HG03280 (cell line): ENCODE data around the gene SAMD7.
A peak's percentile ranks its signal among the peaks of the same experiment; 100 is the strongest.

ENCODE experiments used
- ATAC-seq: cut with Tn5 transposase; IDR thresholded peaks from one replicate; pipeline ENCODE4 v1.9.1; 2021; ENCODE audit warnings: mild to moderate bottlenecking, moderate library complexity; ENCODE audit not compliant: unreplicated experiment

SAMD7 gene

GRCh38 chr3:169911272-169911671 is at the start of gene SAMD7:
Gene SAMD7 (plus strand): TSS chr3:169911572. CDS start chr3:169919499, 7,927 bp downstream.
- no peak for ATAC-seq

DNA sequence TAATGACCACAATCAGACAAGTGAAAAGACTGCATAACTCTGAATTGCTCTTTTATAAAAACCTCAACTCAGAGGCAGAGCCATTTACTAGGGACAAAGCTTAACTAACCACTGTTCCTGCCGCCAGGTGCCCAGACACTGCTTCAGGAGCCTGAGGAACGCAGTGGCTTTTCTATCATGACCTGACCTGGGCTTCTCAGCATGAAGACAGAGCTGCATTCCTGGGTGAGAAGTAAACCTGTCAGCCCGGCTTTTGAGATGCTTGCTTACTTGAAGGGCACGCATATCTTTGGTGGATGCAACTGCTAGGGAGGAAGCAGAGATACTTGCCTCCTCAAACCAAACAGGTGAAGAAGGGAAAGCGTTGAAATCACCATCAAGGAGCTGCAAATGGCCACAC is 49.5 kb upstream of the SAMD7 start:
- no peak for ATAC-seq

DNA sequence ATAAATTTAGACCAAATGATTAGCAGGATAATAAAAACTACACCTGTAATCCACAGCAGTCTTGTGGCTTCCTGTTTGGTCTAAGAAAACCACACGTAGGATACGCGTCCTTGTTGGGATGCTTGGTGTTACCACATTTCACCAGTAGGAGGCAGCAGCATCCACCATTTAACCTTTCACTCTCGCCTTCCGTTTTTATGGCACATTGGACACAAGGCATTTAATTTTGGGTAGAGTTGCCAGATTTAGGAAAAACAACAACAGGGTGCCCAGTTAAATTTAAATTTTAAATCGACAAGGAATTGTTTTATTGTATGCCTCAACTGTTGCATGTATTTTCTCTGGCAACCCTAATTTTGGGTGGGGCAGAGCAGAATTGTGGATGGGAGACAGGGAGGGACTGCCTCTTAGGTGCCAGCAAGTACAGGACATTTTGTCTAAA is 47.9 kb upstream of the SAMD7 start:
- ATAC-seq, result peak; percentile 67

GRCh38 chr3:169864270-169864669 is 47.1 kb upstream of the SAMD7 start:
- no peak for ATAC-seq

- ATAC-seq, result no peak
Observed at GRCh38 chr3:169865176-169865767, 46.1 kb upstream of the SAMD7 start.

GRCh38 chr3:169867584-169868210 is 43.7 kb upstream of the SAMD7 start:
- no peak for ATAC-seq

GRCh38 chr3:169868369-169868768 is 43.0 kb upstream of the SAMD7 start:
- ATAC-seq, result no peak

DNA sequence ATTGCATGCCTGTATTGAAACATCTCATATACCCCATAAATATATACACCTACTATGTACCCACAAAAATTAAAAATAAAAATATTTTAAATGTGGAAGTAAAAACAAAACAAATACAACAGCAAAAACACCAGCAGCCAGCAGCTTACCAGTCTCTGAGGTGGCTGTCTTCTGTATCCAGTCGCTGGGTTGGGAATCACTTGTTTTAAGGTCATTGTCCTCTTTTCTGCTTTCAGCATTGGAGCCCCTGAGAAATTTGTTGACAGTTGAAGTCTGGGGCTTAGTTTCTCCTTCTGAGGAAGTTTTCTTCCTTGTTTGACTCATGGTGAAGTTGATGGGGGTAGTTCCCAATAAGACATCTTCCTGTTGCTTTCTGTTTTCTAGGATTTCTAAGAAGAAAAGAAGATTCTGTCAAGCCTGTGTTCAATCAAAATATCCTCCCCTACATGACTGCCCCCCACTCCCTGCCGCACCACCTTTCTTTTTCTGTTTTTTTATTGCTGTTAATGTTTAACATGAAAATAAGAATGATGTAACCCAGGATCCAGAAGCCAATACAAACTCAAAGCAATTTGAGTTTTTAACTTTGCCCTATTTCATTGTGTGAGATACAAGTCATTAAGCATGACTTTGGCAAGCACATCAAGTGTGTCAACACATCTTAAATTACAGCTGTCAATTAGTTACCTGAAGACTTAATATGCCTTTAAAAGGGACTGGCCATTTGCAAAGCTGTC is 41.7 kb upstream of the SAMD7 start, which contains the start of gene LRRC31:
Gene LRRC31, minus strand, starts transcription at position 452 of the 737 bp plus-strand sequence. Its CDS starts 128 bp downstream, at position 324.
- ATAC-seq, result no peak

GRCh38 chr3:169871129-169871886 is 40.1 kb upstream of the SAMD7 start:
- ATAC-seq, result no peak

GRCh38 chr3:169879013-169879557 is 32.3 kb upstream of the SAMD7 start:
- ATAC-seq, result no peak

- no peak for ATAC-seq
Observed at GRCh38 chr3:169879845-169880575, 31.4 kb upstream of the SAMD7 start.

DNA sequence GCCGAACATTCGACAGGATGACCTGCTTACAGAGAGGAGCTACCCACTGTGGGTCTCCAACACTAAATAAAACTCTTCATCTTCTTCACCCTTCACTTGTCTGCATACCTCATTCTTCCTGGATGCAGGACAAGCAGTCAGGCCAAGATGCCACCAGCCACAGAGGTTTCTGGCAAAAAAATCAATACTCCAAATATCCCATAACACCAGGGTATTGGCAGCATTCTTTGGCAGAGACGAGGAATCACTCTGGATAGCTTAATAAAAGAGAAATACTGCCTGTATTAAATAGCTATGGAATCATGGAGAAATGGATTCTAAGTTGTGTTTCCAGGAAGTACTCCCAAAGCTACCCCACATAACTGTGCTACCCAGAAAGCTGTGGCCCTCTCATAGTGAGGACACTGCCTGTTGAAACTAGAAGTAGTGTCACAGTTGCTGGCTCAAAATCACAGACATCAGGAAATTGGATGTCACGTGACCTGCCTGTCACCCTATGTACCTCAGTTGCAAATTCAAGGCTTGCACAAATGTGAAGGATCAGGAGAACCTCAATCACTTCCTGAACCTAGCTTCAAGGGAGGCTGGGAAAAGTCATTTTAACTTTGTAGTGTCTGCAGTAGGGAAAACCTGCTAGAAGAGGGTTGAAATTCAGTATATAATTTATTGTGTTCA is 30.7 kb upstream of the SAMD7 start:
- ATAC-seq, result no peak

- ATAC-seq, result no peak
Observed at GRCh38 chr3:169886671-169887070, 24.7 kb upstream of the SAMD7 start.

- ATAC-seq, result no peak
Observed at GRCh38 chr3:169891886-169892285, 19.5 kb upstream of the SAMD7 start.

DNA sequence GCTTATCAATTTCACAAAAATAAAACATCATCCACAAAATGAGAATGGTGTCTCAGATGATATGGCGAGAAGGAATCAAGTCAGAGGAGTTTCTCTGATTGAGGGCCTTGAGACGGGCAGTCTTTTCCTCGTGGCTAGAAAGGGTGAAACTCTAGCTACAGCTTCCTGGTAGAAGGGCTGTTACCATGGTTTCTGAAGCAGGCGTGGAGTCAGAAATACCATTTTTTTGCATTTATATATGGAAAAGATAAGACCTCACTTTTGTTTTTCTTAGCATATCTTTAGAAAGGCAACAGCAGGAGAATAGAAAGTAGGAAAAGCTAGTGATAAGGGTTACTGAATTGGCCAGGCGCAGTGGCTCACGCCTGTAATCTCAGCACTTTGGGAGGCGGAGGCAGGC is 17.3 kb upstream of the SAMD7 start:
- no peak for ATAC-seq

DNA sequence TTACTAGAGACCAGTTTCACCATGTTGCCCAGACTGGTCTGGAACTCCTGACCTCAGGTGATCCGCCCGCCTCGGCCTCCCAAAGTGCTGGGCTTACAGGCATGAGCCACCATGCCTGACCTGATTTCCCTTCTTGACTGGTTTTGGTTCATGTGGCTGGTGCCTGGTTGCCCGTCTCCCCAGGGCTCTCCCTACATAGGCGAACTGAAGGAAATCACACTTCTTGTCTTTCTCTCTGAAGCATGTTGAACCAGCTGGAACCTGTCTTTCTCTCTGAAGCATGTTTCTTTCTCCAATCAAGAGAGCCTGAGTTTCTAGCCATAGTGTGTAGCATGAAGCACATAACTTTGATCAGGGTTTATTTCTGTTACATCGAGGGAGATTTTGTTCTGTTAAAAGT is 16.3 kb upstream of the SAMD7 start:
- ATAC-seq, result no peak

DNA sequence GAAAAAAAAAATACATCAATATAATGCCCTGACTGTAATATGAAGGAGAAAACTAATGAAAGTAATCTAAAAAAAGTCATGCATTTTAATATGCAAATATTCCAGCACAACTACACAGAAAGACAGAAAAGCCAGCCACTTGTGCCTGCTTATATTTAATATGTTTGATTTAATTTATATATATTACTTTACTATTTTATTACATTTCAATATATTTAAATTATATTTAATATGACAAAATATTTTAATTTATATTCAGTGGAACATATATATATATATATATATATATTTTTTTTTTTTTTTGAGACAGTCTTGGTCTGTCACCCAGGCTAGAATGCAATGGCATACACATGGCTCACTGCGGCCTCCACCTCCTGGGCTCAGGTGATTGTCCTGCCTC is 14.1 kb upstream of the SAMD7 start:
- no peak for ATAC-seq

- ATAC-seq, result no peak
Observed at GRCh38 chr3:169901453-169901852, 9.9 kb upstream of the SAMD7 start.

DNA sequence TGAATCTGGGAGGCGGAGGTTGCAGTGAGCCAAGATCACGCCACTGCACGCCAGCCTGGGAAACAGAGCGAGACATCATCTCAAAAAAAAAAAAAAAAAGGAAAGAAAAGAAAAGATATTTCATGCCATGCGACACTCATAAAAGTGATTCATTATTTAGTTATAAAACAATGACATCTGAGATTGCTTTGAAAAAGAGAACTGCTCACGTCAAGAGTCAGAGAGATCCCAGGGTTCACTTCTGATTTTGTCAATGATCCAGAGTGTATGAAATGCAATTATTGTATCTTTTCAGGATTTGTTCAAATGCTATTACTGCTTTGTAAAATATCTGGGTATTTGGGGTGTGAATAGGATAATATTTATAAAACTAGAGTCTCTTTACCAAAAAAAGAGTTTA is 6.0 kb upstream of the SAMD7 start:
- ATAC-seq, result no peak

DNA sequence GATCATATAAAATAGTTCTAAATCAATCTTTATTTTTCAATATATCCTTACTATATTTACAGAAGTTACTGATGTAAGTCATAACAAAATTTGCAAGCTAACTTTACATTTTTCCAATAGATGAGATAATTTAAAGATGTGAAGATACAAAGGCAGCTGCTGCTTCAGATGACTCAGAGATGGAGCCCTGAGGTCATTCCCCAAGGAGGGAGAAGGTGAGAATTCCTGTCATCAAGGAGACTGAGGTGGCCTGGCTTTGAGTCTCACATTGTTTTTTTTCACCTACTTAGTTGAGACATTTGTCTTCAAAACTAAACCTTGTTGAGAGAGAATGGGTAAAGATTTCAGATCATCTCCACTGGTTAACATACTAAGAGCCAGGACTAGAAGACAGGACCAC is 3.9 kb upstream of the SAMD7 start:
- no peak for ATAC-seq
